Cortex of kidney (tissue), 1 donor: ENCODE results near the gene VAMP2.
"Not testable (repeated sequence)": the region's sequence is repeated elsewhere in the genome, so short reads cannot be mapped to it uniquely, and the experiment has no call there.

Source experiments
- DNase-seq: peaks from one replicate; lab custom pipeline; 2025; lab: John Stamatoyannopoulos, UW

Gene VAMP2

DNA sequence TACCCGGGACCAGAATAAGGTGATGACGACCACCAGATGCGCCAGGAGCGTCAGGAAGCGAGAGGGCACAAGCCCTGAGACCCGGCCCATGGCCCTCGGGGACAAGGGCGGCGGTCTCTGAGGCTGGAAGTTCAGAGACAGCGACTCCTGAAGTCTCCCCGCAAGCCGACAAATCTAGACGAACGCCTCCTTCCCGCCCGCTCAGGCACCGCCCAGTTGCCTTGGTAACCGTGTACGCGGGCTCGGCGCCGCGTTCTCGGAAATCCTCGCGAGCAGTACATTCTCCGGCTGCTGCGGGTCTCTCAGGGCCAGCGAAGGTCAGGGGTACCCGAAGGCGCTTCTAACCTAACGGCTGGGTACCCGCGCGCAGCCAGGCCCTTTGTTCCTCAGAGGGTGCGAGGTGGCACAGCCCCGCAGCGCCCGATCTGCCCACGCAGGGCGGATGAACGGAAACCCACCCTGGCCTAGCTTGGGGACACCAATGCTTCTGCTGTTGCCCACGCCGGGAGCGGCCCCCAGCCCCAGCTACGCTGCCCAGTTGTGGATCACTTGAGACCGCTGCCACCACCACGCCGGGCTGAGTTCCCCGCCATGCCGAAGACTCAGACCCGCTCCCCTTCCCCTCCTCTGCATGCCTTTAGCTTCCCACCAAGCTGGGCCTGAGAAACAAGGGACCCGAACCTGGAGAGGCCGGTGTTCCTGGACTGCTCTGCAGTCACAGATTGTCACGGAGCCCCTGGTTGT lies 13.6 kb upstream of the VAMP2 start, which contains the start of gene TMEM107:
Gene TMEM107 (minus strand): TSS at position 184 of the 744 bp plus-strand sequence. CDS start 94 bp downstream, at position 90.
- no peak for DNase-seq

DNA sequence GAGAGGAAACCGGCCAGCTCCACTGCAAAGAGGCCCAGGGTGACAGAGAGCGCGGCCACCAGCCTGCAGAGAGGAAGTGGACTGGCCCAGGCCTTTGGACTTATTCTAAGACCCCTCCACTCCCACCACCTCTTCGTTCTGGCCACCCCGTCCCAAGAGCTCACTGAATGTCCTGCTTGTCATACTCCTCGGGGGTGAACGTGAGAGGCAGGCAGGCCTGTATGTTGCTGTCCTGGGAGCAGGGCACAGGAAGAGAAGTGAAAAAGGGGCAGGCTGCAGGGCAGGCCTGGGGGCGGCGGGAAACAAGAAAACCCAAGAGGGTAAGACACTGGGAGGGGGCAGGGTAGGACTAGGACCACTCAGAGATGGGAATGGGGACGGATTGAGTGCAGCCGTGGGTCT lies 13.0 kb upstream of the VAMP2 start:
- no peak for DNase-seq

DNA sequence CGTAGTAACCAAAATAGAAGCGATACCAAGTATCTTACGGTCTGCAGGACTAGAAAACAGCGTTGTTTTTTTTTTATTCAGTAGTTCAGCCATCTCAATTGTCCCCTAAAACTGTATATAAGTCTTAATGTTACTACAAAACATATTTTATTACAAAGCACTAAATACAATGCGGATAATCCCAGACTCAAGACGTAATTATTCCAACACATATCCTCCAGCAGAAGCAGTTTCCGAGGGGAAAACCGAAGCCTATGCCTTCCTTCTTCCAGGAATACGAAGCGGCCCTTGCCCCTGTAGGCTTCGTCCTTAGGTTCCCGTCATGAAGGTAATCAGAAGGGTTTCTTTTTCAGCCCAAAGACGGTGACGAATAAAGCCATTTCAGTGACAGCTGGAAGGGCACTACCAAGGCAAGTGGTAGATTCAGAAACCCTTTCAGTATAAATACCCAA lies 11.1 kb upstream of the VAMP2 start:
- DNase-seq: no peak

DNA sequence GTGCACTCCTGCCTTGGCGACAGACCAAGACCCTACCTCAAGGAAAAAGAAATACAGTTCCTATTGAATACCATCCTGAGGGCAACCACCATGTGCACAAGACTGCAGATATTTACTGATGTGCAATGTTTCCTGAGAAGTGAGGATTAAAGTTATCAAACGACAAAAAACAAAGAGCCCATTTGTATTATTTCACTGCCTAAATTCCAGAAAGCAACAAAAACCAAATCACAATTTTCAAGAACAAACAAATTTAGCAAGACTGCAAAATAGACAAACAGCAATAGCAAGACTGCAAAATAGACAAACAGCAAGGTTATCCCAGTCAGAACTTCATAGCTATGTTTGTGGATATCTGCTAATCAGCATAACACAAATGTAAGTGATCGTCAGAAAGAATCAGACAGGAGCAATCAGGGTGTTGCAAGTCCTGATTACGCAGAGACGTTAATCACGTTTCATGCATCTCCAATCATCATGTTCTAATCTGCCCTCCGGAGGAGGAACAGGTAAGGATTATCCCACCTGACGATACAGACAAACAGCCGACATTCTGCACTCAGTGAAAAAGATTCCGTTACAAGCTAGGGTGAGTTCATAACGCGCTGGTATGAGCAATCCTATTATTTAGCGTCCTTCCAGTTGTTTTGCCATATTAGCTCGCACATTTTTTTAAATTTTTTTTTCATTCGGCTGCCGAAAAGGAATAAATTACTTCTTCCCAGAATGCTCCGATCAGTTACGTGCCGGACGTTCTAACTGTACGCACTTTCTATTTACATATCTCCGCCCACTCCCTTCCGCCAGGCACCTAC lies 10.5 kb upstream of the VAMP2 start:
- DNase-seq: no peak

DNA sequence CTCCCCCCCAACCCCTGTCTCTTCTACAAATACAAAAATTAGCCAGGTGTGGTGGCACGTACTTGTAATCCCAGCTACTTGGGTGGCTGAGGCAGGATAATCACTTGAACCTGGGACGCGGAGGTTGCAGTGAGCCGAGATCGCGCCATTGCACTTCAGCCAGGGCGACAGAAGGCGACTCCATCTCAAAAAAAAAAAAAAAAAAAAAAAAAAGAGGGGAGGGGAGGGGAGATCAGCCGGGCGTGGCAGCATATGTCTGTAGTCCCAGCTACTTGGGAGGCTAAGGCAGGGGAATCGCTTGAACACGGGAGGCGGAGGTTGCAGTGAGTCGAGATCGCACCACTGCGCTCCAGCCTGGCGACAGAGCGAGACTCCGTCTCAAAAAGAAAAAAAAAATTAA lies 7.4 kb upstream of the VAMP2 start:
- DNase-seq: not testable (repeated sequence)

DNA sequence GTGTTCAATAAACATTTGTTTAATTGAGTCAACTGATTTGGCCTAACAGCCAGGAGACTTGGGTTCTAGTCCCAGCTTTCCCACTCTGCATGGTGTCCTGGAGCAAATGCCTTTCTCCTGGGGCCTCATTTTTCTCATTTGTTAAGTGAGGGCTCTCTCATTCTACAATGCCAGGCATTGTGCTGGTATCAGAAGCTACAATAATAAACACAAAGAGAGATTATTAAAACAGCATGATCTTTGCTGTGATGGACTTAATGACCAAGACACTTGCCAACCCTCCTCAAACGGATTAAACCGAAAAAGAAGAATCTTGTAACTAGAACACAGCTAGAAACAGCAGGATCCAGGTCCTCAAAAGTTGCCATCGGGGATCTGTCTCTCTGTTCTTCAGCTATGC lies 4.8 kb upstream of the VAMP2 start:
- DNase-seq: no peak

DNA sequence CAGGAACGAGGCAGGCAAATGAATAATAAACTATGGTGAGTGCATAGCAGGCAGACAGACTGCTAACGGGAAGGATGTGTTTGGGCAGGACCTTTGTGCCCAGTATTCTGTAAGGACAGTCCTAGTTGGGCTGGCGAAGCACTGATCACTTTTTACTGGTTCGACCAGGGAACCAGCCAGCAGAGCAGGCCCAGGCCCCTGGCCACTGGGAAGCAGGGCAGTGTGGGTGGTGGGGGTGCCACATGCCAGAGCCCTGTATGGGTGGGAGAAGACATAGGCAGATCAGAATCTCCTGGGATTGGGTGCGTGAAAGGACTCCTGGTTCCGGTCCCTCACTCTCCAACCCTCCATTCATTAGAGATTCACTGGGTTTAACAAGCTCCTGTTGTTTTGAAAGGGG lies 4.0 kb upstream of the VAMP2 start:
- DNase-seq: no peak

DNA sequence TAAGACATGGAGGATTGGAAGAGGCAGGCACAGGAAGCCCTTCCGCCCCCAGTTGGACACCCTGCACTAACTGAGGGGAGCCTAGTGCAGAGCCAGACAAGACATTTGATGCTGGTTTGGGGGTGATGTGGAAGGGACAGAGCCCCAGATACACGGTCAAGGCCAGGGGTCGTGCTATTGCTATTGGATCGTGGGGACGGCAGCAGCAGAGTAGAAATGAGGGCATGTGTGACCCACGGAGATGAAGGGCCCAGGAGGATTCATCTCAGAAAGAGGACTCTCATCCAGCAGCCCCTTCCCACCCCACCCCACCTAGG lies 2.0 kb upstream of the VAMP2 start:
- DNase-seq: no peak

DNA sequence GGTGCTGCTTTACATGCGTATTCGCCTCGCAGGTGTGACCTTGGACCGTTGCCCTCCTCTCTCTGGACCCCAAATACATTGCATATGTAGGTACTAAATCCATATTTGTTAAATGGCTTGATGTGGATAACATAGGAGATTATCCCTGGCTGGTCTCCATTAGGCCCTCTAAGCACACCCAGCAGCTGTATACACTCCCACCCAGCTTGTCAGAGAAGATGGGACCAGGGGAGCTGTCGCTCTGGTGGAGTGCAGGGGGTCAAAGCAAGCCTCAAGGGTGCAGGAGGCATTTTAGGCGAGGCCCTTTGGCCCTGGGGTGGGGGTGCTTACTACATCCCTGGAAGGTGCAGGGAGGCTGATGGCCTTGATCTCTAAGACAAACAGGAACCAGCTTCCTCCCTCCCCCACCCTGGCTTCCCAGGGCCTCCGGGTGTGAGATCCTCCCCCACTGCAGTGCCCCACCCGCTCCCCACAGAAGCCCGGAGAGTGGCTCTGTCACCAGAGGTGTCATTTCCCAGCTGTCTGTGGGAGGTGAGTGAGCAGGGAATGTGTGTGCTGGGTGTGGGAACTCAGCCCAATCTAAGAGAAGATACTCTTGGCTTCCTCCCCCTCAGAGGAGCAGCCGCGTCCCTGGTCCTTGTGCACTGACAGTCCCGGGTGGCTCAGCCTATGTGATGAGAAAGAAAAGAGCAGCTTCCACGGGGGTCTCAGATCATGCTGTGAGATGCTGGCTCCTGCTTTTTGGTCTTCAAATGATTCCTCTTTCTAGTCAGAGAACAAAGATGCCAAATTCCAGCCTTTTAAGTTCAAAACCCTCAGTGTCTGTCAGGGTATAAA lies 1.4 kb upstream of the VAMP2 start:
- DNase-seq: no peak

DNA sequence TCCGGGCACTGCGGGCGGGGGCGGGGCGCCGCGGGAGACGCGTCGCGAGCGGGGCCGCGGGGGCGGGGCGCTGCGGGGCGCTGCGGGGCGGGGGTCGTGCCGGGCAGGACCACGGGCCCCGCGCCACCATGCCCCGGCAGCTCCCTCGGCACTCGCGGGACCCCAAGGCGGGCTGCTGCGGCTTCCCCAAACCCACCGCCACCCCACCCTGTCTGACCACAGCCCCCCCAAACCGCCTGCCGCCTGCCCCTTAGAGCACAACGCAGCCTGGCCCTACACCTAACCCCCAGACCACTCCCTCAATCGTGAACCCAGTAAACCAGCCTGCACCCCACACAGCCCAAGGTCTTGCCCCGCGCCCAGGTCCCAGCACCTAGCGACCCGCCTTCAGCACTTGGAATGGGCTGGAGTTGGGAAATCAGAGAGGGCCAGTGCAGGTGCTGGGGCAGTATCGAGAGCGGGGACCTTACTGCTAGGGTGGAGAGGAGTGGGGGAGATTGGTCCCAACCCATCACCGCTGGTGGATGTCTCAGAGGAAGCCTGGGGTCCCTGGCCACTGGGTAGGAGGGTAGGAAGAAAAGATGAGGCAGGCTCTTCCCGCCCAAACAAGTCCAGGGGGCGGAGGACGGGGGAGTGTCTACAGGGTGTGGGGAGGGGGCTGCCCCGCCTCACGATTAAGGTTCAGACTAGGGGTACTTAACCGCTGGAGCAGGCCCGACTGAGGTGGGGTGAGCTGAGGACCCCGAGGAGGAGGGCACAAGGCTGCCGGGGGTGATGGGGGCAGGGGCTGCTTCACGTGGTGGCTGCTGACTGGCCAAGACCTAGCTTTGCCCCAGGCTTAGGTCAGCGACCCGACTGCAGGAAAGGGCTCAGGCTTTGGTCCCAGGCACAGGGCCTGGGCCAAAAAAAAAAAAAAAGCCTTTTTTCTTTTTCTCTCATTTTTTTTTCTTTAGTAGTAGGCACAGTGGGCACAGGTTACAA lies 539 bp upstream of the VAMP2 start:
- DNase-seq: no peak

DNA sequence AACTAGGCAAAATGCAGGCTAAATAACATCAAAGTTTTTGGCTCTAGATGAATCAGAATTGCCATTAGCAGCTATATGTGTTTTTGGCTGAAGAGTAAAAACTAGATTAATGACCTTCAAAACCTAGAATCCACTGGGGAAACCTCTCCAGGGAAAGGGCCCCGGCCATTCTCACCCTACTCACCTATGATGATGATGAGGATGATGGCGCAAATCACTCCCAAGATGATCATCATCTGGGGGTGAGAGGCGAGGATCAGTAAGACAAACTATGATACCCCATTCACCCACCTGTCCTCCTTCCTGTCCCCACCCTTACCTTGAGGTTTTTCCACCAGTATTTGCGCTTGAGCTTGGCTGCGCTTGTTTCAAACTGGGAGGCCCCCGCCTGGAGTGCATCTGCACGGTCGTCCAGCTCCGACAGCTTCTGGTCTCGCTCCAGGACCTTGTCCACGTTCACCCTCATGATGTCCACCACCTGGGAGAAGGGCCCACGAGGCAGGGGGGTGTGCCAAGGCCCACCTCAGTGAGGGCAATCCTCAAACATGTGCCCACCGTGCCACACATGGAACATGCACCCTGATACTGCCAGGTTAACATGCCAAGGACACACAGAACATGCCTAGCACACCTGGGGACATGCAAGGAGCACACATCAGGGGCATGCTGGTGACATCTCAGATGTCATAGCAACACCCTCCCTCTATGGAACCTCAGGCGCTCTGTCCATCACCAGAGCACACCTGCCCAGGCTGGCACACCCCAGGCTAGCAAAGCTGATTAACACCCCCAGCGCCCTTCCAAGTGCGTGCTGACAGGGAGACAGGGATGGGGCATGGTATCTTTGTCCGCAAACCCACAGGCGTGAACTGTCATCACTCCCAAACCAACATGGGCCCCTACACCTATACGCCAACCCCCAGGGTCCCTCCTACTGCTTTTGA lies 1.2 kb downstream of the VAMP2 start:
- DNase-seq: no peak

DNA sequence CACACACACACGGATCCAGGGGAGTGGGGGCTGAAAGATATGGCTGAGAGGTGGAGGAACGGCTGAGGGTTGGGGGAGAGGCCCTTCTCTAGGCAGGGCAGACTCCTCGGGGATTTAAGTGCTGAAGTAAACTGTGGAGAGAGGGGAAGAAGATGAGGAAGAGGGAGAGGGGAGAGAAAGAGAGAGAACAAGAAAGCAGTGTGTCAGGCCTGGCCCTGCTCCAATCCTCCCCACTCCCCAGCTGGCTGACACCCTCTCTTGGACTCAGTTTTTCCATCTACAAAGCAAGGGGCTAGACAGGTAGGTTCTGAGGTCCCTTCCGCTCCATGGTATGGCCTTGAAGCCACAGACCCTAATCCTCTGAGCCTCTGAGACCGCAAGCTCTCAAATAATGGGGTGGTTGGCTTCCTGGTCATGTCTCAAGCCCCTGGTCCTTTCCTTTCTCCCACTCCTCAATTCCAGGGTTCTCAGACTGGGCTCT lies 2.0 kb downstream of the VAMP2 start:
- no peak for DNase-seq

DNA sequence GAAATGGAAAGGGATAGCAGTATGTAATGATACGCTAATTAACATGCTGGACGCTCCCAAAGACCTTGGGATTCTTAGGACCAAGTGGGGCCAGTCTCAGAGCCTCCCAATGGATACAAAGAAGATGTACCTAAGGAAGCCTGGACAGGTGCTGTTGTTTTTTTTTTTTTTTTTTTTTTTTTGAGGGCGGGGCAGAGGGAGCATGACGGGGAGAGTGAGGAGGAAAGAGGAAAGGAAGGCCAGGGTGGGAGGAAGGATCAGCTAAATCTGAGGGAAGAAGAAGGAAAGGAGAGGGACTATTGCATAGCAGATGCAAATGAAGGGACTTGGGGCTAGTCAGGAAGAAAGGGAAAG lies 2.5 kb downstream of the VAMP2 start:
- no peak for DNase-seq

DNA sequence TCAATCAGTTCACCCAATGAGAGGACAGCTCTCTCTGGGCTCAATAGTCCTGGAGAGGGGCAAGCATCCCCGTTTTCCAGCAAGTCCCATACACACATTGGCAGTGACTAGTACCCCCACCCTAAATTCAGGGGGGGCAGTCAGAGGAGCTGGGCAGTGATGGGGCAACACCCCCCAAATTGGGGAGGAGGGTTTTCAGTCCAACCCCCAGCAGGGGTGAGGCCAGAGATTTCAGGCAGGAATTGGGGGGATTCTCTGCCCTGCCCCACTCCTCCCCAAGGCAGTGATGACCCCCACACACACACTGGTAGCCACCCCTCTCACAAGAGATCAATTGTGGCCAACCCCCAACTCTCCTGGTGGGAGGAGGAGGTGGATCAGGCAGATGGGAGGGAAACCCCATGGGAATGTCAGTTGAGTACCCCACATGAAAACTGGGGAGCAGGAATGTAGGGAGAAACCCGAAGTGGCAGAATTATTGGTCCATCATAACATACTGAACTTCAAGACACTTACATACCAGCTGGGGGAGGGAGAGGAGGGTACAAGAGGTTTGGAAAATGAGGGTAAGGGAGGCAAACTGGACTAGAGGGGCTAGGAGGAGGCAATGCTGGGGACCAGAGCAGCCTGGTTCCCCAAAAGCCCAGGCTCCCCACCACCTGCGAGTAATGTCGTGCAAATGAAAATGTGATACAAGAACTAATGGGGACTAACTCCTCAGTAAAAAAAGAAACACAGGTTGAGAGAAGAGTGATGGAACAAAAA lies 3.1 kb downstream of the VAMP2 start:
- no peak for DNase-seq

DNA sequence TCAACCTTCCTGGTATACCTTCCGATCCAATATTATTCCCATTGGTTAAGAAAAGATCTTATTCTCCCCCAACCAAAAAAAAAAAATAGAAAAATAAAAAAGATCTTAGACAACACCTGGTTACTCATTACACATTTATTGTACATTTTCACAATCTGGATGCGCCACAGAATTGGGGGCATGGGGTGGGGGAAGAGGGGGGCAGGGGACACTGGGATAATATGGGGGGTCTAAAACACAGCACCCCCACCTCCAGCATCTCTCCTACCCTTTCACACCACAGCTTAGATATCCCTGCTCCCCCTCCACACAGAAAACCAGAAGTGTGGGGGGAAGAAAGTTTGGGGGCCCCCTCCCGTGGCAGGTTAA lies 3.7 kb downstream of the VAMP2 start:
- no peak for DNase-seq

DNA sequence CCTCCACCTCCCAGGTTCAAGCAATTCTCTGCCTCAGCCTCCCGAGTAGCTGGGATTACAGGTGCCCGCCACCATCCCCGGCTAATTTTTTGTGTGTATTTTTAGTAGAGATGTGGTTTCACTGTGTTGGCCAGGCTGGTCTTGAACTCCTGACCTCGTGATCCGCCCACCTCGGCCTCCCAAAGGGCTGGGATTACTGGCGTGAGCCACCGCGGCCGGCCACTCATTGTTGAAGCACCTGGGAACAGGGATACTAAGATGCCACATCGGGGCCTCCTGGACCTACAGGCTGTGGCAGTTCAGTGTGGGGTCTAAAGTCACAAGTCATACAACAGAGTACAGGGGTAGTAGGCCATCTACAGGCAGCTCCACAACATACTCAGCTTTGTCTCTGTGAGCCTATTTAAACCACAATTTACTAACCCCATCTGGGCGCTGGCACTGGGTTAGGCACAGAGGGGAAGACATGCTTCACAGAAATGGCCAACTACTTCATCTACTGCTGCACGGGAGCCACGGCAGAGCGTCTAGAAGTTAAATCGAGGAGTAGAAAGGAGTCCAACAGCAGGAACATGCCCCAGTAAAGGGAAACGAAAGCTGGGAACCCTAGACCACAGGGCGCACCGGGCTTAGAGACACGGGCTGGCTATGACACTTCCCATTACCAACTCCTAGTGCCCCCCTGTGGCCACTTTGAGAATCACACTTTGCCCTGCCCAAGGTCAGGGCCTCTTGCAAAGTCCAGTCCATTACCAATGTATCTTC lies 4.3 kb downstream of the VAMP2 start:
- no peak for DNase-seq

DNA sequence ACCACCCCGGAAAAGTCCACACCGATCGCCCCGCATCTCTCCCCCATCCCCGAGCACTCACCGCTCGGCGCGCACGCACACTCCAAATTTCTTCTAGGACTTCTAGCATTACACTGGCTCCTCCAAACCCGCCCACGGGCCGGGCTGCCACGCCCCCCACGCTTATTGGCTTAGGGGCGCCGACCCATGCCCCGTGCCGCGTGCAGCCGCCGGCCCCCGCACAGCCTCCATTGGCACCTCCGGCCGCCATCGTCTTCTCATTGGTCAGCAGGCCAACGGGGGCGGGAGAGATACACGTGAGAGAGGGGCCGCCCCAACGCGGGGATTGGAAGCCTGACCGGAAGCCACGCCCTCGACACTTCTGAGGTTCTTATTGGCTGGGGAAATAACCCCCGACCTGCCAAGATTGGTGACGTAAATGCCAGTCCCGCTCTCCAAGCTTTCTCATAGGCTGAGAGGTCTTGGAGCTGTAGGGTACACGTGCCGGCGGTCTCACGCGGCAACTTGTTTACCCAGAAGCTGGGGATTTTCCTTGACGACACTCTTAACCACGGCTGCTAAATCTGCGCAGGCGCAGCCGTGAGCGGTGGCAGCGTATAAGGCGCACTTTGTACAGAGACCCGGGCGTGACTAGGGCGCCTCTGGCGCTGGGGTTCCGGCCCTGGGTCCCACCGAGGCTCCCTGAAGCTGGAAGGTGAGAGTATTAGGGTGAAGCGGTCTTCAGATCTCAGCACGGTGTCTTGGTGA lies 6.3 kb downstream of the VAMP2 start:
- peak; percentile 80 for DNase-seq

DNA sequence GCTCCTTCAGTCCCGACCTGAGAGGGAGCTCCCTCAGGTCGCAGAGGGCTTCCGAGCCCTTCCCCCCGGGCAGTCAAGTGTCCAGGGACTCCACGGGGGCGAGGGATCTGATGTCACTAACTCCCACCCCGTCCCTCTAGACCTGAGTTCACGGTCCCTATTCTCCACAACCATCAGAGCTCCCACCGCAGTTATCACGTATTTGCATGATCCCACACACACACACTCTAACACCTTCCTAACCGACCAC lies 6.8 kb downstream of the VAMP2 start:
- no peak for DNase-seq
